Testis (tissue), 3 donors: Measurements from ENCODE around the gene DOCK6. TPM values are rescaled to one million over a fixed set of nuclear protein-coding genes. Genes with fewer than 3 reads are reported as not detected.

ENCODE experiments used
- DNase-seq: peaks from one replicate; pipeline ENCODE4 v3.0.0-alpha.2; 2019
- H3K27ac ChIP-seq, 2 donors: fragments of 200-600 bp; sonication (generic); one replicate each; pipeline ENCODE4 v1.5.1; 2019
- H3K27me3 ChIP-seq: fragments of 200-600 bp; sonication (generic); one replicate; pipeline ENCODE4 v1.5.1; 2019
- H3K36me3 ChIP-seq: fragments of 200-600 bp; sonication (generic); one replicate; pipeline ENCODE4 v1.5.1; 2017; ENCODE audit warnings: low read depth; ENCODE audit errors: missing control alignments
- H3K4me1 ChIP-seq: fragments of 200-600 bp; sonication (generic); one replicate; pipeline ENCODE4 v1.5.1; 2019
- H3K4me3 ChIP-seq, 2 donors: fragments of 200-600 bp; sonication (generic); one replicate each; pipeline ENCODE4 v1.5.1; 2017 to 2019
- H3K9me3 ChIP-seq: fragments of 200-600 bp; sonication (generic); one replicate; pipeline ENCODE4 v1.5.1; 2017
- POLR2A ChIP-seq: fragments of 450-650 bp; IDR thresholded peaks from one replicate; pipeline ENCODE4 v1.6.1; 2017; ENCODE audit warnings: antibody characterized with exemption, mild to moderate bottlenecking, moderate library complexity
- WGBS, 2 donors: methylation state at CpG; one replicate each; pipeline ENCODE4 v1.1.5; 2018; 5-methylcytosine and 5-hydroxymethylcytosine counted together
- intact Hi-C: fragments of 100-400 bp; cut with DNase I; formaldehyde crosslinking; loops from one replicate; pipeline ENCODE4 v1.15.1; 2023; ENCODE audit warnings: low total_unique reads
- polyA plus RNA-seq: library from polyadenylated mRNA; stranded (reverse); fragments of 350-450 nt; fragmentation: Illumina TruSeq; extraction: RNeasy Lipid Tissue Mini Kit (QIAGEN cat#74804); gene quantifications from one replicate; pipeline ENCODE4 v1.2.3, GENCODE V29; 2014; ENCODE audit warnings: low read depth, low replicate concordance; ENCODE audit not compliant: insufficient read depth
- total RNA-seq, 2 donors: library from RNA; depleted of rRNA; stranded (reverse); fragments of >200 nt; gene quantifications; one replicate each; pipeline ENCODE4 v1.2.3, GENCODE V29; 2016
- TF ChIP-seq, protein P1 (sequence below), 3 experiments: fragments of 450-650 bp in 2 of 3; fragments of 200-600 bp in 1 of 3; sonication (generic) in 1 of 3; IDR thresholded peaks; one replicate each; pipeline ENCODE4 v1.5.1; 2016 to 2019; ENCODE audit warnings: antibody characterized with exemption in 3 of 3, mild to moderate bottlenecking in 2 of 3, moderate library complexity in 1 of 3

The DOCK6 gene
- total and polyA plus RNA-seq, 3 donors from 2014 or later: 18.4 to 45.0 (median 32.5) TPM

DNA sequence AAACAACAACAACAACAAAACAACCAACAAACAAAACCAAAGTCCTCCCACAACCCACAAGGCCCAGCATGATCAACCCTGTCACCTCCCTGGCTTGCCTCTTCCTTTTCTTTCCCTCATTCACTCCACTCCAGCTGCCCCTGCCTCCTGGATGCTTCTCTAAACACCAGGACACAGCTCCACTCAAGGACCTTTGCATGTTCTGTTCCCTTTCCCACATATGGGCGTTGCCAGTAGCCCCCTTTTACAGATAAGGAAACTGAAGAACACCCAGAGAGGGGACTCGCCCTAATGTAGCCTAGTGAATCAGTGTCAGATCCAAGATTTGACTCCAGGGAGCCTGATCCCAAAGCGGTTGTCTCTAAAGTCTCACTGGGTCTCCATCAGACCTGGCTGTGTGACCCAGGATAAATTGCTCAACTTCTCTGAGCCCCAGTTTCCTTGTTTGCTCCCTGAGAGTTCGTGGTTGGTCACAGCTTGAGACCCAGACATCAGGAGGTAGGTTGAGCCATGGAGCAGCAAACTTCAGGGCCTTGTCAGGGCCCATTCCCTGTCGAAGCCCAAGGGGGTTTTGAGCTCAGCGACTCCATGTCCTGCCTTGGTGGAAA lies 3.0 kb upstream of the DOCK6 start:
- no peak for DNase-seq
- Histone ChIP-seq H3K4me1 (peaks cover 9% of the 10 kb centered on the region), H3K9me3 (no peaks in the 10 kb centered on the region), H3K27me3 (no peaks in the 10 kb centered on the region), H3K36me3 (no peaks in the 10 kb centered on the region), H3K27ac (no peak overlapping the region), H3K4me3 (no peak overlapping the region)
- WGBS, 2 donors: 80 to 92% methylated on average over 4 to 6 of the region's 6 CpGs
- intact Hi-C loops: no loop called here
- TF ChIP-seq, protein P1, sequence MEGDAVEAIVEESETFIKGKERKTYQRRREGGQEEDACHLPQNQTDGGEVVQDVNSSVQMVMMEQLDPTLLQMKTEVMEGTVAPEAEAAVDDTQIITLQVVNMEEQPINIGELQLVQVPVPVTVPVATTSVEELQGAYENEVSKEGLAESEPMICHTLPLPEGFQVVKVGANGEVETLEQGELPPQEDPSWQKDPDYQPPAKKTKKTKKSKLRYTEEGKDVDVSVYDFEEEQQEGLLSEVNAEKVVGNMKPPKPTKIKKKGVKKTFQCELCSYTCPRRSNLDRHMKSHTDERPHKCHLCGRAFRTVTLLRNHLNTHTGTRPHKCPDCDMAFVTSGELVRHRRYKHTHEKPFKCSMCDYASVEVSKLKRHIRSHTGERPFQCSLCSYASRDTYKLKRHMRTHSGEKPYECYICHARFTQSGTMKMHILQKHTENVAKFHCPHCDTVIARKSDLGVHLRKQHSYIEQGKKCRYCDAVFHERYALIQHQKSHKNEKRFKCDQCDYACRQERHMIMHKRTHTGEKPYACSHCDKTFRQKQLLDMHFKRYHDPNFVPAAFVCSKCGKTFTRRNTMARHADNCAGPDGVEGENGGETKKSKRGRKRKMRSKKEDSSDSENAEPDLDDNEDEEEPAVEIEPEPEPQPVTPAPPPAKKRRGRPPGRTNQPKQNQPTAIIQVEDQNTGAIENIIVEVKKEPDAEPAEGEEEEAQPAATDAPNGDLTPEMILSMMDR (IDR thresholded peaks at IDR 0.05): no peak
- TF ChIP-seq POLR2A: no peak

DNA sequence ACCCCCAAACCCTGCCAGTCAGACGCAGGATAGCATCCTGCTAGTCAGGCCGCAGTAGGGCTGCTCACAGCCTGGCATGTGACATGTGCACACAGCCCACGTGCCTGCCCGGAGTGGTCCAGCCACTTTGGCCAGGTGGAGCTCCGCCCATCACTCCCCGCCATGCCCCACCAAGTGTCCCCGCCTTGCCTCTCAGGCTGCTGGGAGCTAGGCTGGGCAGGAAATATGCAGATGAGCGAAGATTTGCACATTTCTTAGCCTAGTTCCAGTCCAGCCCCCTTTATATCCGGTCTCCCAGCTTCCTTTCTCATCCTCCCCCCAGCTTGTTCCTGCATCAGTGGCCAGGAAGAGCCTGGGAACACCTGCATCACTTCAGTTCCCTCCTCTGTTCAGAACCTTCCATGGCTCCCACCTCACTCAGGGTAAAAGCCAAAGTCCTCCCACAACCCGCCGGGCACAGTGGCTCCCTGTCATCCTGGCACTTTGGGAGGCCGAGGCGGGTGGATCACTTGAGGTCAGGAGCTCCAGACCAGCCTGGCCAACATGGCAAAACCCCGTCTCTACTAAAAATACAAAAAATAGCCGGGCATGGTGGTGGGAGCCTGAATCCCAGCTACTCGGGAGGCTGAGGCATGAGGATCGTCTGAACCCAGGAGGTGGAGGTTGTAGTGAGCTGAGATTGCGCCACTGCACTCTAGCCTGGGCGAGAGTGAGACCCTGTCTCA lies 2.3 kb upstream of the DOCK6 start:
- Histone ChIP-seq H3K36me3 (no peaks in the 10 kb centered on the region), H3K27me3 (no peaks in the 10 kb centered on the region), H3K4me3 (no peak overlapping the region), H3K4me1 (peaks cover 9% of the 10 kb centered on the region), H3K9me3 (no peaks in the 10 kb centered on the region), H3K27ac (no peak overlapping the region)
- intact Hi-C loops: no loop called here
- WGBS, 2 donors: 81 to 84% methylated on average over 12 to 19 of the region's 19 CpGs
- no peak for DNase-seq
- TF ChIP-seq, protein P1 (IDR thresholded peaks at IDR 0.05): no peak
- no peak for TF ChIP-seq POLR2A

DNA sequence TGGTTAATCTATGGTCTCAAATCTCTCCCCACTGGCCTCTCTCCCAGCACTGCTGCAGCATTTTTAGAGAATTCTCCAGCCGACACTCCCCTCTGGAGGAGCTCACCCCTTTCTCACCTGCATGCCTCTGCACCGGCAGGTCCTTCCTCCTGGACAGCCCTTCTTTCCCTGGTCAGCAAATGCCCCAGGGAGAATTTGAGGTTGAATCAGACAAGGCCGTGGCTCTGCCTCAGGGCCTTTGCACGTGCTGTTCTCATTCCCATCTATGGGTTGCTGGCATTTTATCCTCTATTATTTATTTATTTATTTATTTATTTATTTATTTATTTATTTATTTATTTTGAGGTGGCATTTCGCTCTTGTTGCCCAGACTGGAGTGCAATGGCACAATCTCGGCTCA lies 1.4 kb upstream of the DOCK6 start:
- WGBS, 2 donors: 96 to 97% methylated on average over 6 of the region's 6 CpGs
- H3K4me1 ChIP-seq: peaks cover 9% of the 10 kb centered on the region
- H3K4me3 ChIP-seq: no peak overlapping the region
- H3K36me3 ChIP-seq: no peaks in the 10 kb centered on the region
- no peak overlapping the region for H3K27ac ChIP-seq
- no peaks in the 10 kb centered on the region for H3K27me3 ChIP-seq
- TF ChIP-seq POLR2A: no peak
- TF ChIP-seq, protein P1 (IDR thresholded peaks at IDR 0.05): no peak
- DNase-seq: no peak
- intact Hi-C loops: no loop called here
- no peaks in the 10 kb centered on the region for H3K9me3 ChIP-seq

DNA sequence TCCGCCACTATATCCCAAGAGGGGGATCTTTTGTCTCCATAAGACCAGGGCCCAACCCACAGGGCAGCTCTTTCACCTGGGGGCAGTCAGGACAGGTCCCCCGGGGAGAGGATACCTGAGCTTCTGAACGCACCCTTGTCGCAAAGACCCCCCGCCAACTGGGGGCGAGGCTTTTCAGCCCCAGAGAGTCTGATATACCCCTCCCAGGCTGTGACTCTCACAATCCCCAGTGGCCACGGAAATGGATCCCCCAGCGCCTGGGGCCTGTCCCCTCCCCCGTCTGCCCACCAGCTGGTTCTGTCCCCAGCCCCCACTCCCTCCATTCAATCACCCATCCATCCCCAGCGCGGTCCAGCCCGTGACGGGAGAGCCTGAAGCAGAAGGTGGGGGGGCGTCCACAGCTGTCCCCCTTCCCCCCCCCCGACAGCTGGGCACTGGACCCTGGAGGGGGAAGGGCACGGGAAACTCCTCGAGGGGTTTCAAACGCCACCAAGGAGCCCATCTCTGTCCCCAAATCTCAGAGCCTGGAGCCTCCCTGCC lies 823 bp downstream of the DOCK6 start:
- Histone ChIP-seq H3K4me3 (peak overlapping the region; percentile 84 to 89), H3K27ac (peak overlapping the region; percentile 82 to 91), H3K27me3 (no peaks in the 10 kb centered on the region), H3K36me3 (no peaks in the 10 kb centered on the region), H3K9me3 (no peaks in the 10 kb centered on the region), H3K4me1 (peaks cover 9% of the 10 kb centered on the region)
- intact Hi-C loops: no loop called here
- 22 to 28% methylated on average over 8 to 18 of the region's 18 CpGs for WGBS, 2 donors
- TF ChIP-seq, protein P1 (IDR thresholded peaks at IDR 0.05): no peak
- TF ChIP-seq POLR2A: no peak
- DNase-seq: no peak
